HepG2 (cell line): ENCODE data around the gene SFTA2. TPM values are rescaled to one million over a fixed set of nuclear protein-coding genes. Genes with fewer than 3 reads are reported as not detected.
A peak's percentile ranks its signal among the peaks of the same experiment; 100 is the strongest.
"Not testable (repeated sequence)": the region's sequence is repeated elsewhere in the genome, so short reads cannot be mapped to it uniquely, and the experiment has no call there.

Experiments used
- ATAC-seq: fragments of 200-7000 bp; cut with Tn5 transposase; 3 replicates; pipeline ENCODE4 v1.9.1; 2020; ENCODE audit warnings: mild to moderate bottlenecking, moderate library complexity
- BruUV-seq: library from RNA; stranded (reverse); fragments of 400-500 nt; replicated peaks from 2 replicates; lab custom pipeline; 2021; lab: Mats Ljungman, UMichigan
- CTCF ChIA-PET: fragments of 300-600 bp; formaldehyde crosslinking; extraction: SDS; loops from one replicate; lab custom pipeline; 2021; ENCODE audit warnings: low total read pairs, inconsistent platforms, low intra/inter-chr PET ratio; lab: Yijun Ruan, JAX
- POLR2A ChIA-PET: fragments of 350-600 bp; sonication (Branson Sonifier 250); formaldehyde crosslinking; loops from one replicate; lab custom pipeline; 2020; ENCODE audit warnings: antibody characterized with exemption, inconsistent platforms; lab: Yijun Ruan, JAX
- DNase-seq: peaks from one replicate; pipeline ENCODE4 v3.0.0-alpha.2; 2015; ENCODE audit warnings: low spot score
- FAIRE-seq: peaks from 3 replicates; lab custom pipeline; 2011; peaks lifted over from hg19 to GRCh38; lab: Jason Lieb, UNC
- H2AFZ ChIP-seq: one replicate; pipeline ENCODE4 v1.6.1; 2011; ENCODE audit warnings: low read length, inconsistent platforms
- H3K27ac ChIP-seq: fragments of 300-600 bp; 3 replicates; pipeline ENCODE4 v1.8.0; 2011; ENCODE audit warnings: mixed run types, mild to moderate bottlenecking, mixed read lengths, low read length, inconsistent platforms; ENCODE audit not compliant: insufficient read depth; ENCODE audit errors: extremely low read length
- H3K27me3 ChIP-seq, 2 experiments: fragments of 200-600 bp in 1 of 2; 2 replicates in 1 of 2; 3 replicates in 1 of 2; pipeline versions ENCODE4 v1.6.0 to v1.8.0; 2011; ENCODE audit warnings: low read length in 2 of 2, mild to moderate bottlenecking in 2 of 2, moderate library complexity in 2 of 2, inconsistent platforms in 1 of 2; ENCODE audit not compliant: insufficient read depth in 2 of 2, control insufficient read depth in 1 of 2
- H3K36me3 ChIP-seq, 2 experiments: fragments of 200-600 bp in 1 of 2; replicated peaks in 1 of 2; 2 replicates in 1 of 2; 3 replicates in 1 of 2; pipeline versions ENCODE4 v1.5.1 to v1.8.0; 2011; ENCODE audit warnings: low read length in 2 of 2, inconsistent platforms in 1 of 2; ENCODE audit not compliant: insufficient read depth in 2 of 2, control insufficient read depth in 1 of 2
- H3K4me1 ChIP-seq: 2 replicates; pipeline ENCODE4 v1.5.1; 2012; ENCODE audit warnings: low read length, inconsistent platforms; ENCODE audit not compliant: insufficient read depth
- H3K4me2 ChIP-seq: 2 replicates; pipeline ENCODE4 v1.6.0; 2011; ENCODE audit warnings: low read depth, low read length, inconsistent platforms
- H3K4me3 ChIP-seq, 3 experiments: fragments of 200-600 bp in 1 of 3; sonication (generic), shearing (Covaris generic) in 1 of 3; replicated peaks in 1 of 3; 2 replicates each; pipeline ENCODE4 v1.5.1; 2011 to 2016; ENCODE audit warnings: low read length in 3 of 3, inconsistent platforms in 2 of 3, low read depth in 2 of 3, mild to moderate bottlenecking in 2 of 3, control low read depth in 1 of 3, mixed read lengths in 1 of 3; ENCODE audit not compliant: insufficient read depth in 1 of 3
- H3K79me2 ChIP-seq: one replicate; pipeline ENCODE4 v1.6.1; 2011; ENCODE audit warnings: low read length, inconsistent platforms; ENCODE audit not compliant: insufficient read depth
- H3K9ac ChIP-seq: 2 replicates; pipeline ENCODE4 v1.6.0; 2011; ENCODE audit warnings: mild to moderate bottlenecking, low read depth, low read length, inconsistent platforms; ENCODE audit not compliant: insufficient read depth
- H3K9me3 ChIP-seq: 2 replicates; pipeline ENCODE4 v1.5.1; 2012; ENCODE audit warnings: mild to moderate bottlenecking, low read length
- H4K20me1 ChIP-seq: 2 replicates; pipeline ENCODE4 v1.6.0; 2011; ENCODE audit warnings: inconsistent platforms, mild to moderate bottlenecking, low read length, moderate library complexity; ENCODE audit not compliant: insufficient read depth
- CENPBD1 ChIP-seq: sonication (generic); formaldehyde crosslinking; IDR thresholded peaks from 2 replicates; pipeline ENCODE4 v1.8.0; 2022; ENCODE audit warnings: missing genetic modification reagents, low read depth, mild to moderate bottlenecking, borderline replicate concordance
- HIVEP1 ChIP-seq: sonication (generic); formaldehyde crosslinking; IDR thresholded peaks from 2 replicates; pipeline ENCODE4 v1.4.0; 2020; ENCODE audit warnings: mild to moderate bottlenecking, missing genetic modification reagents
- HNRNPK ChIP-seq: fragments of 200-400 bp; formaldehyde crosslinking; IDR thresholded peaks from 2 replicates; pipeline ENCODE4 v1.6.1; 2018; ENCODE audit warnings: low read length, low read depth, moderate library complexity, mild to moderate bottlenecking; ENCODE audit not compliant: poor library complexity, severe bottlenecking
- HNRNPLL ChIP-seq: fragments of 200-400 bp; formaldehyde crosslinking; IDR thresholded peaks from 2 replicates; pipeline ENCODE4 v1.6.1; 2017; ENCODE audit warnings: mild to moderate bottlenecking, low read depth, low read length; ENCODE audit not compliant: poor library complexity, severe bottlenecking
- NKX3-1 ChIP-seq: sonication (generic); formaldehyde crosslinking; IDR thresholded peaks from 2 replicates; pipeline ENCODE4 v1.5.0; 2020; ENCODE audit warnings: missing genetic modification reagents
- SNAI1 ChIP-seq: sonication (generic); formaldehyde crosslinking; IDR thresholded peaks from 2 replicates; pipeline ENCODE4 v1.5.0; 2020; ENCODE audit warnings: mild to moderate bottlenecking, missing genetic modification reagents, borderline replicate concordance
- TEAD3 ChIP-seq: optimal IDR thresholded peaks from 2 replicates; pipeline ENCODE3; 2016; ENCODE audit warnings: borderline replicate concordance
- XBP1 ChIP-seq: sonication (generic); formaldehyde crosslinking; IDR thresholded peaks from 2 replicates; pipeline ENCODE4 v1.5.0; 2020; ENCODE audit warnings: missing genetic modification reagents
- ZEB1 ChIP-seq: IDR thresholded peaks from 2 replicates; pipeline ENCODE4 v1.6.1; 2012; ENCODE audit warnings: mild to moderate bottlenecking, low read depth, inconsistent platforms; ENCODE audit not compliant: insufficient replicate concordance
- ZGPAT ChIP-seq: IDR thresholded peaks from 2 replicates; pipeline ENCODE4 v1.6.1; 2016; ENCODE audit warnings: mild to moderate bottlenecking
- ZNF143 ChIP-seq: sonication (generic); formaldehyde crosslinking; IDR thresholded peaks from 2 replicates; pipeline ENCODE4 v1.4.0; 2020; ENCODE audit warnings: missing genetic modification reagents
- ZNF296 ChIP-seq: sonication (generic); formaldehyde crosslinking; conservative IDR thresholded peaks from 2 replicates; pipeline ENCODE4 v1.5.0; 2020; ENCODE audit warnings: mild to moderate bottlenecking, missing genetic modification reagents
- ZNF841 ChIP-seq: sonication (generic); formaldehyde crosslinking; IDR thresholded peaks from 2 replicates; pipeline ENCODE4 v1.8.1; 2023; ENCODE audit warnings: missing genetic modification reagents, borderline replicate concordance
- WGBS: methylation state at CpG from one replicate; pipeline ENCODE4 v1.1.6; 2017; ENCODE audit warnings: low lambda C conversion rate; 5-methylcytosine and 5-hydroxymethylcytosine counted together
- in situ Hi-C: cut with HindIII; loops from 2 replicates; pipeline ENCODE4 v1.10.0; 2017; ENCODE audit warnings: low pct_unique_long_range_greater_than_20kb; ENCODE audit not compliant: extremely low pct_ligation_motif_present
- intact Hi-C: fragments of 100-400 bp; cut with micrococcal nuclease; formaldehyde crosslinking; loops from one replicate; pipeline ENCODE4 v1.10.0; 2022; ENCODE audit not compliant: unreplicated experiment
- polyA plus RNA-seq, 8 experiments: library from polyadenylated mRNA; depleted of rRNA in 3 of 8; stranded (reverse) in 7 of 8; unstranded in 1 of 8; fragments of >200 nt; fragmentation: Illumina TruSeq in 4 of 8; extraction: Trizol in 4 of 8; gene quantifications; 2 replicates each; pipeline versions ENCODE4 v1.2.1 to v1.2.3, GENCODE V29; 2011 to 2016; ENCODE audit warnings: low read depth in 4 of 8, missing spikeins in 1 of 8, mixed read lengths in 1 of 8; ENCODE audit not compliant: insufficient read depth in 1 of 8
- total RNA-seq, 5 experiments: library from RNA; depleted of rRNA; stranded (reverse); fragments of >200 nt; fragmentation: Illumina TruSeq; extraction: Trizol; gene quantifications; 2 replicates each; pipeline ENCODE4 v1.2.3, GENCODE V29; 2016; ENCODE audit warnings: low read depth in 1 of 5
- TF ChIP-seq, protein P1 (sequence below): sonication (generic); formaldehyde crosslinking; IDR thresholded peaks from 2 replicates; pipeline ENCODE4 v1.5.1; 2020; ENCODE audit warnings: missing genetic modification reagents, mild to moderate bottlenecking, borderline replicate concordance

Gene SFTA2
- total and polyA plus RNA-seq, 2 of the 13 experiments (the other 11 are each of a cell fraction or from before 2014, with no cell fraction given): not detected

DNA sequence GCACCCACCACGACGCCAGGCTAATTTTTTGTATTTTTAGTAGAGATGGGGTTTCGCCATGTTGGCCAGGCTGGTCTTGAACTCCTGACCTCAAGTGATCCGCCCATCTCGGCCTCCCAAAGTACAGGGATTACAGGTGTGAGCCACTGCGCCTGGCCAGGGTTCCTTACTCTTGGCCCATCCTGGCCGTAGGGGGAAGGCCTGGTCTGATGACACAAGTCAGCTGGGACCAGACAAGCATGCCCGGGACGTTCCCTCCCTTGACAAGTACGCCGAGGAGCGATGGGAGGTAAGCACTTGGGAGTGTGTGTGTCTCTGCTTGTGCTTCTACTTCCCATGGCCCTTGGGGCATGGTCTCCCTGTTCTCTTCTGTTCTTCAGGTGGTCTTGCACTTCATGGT, 21.5 kb downstream of the SFTA2 start:
- Histone ChIP-seq H3K36me3 (peaks cover 4 to 26% of the 10 kb centered on the region in 2 experiments; a peak in 4 of 5 replicates), H3K79me2 (peaks cover 25% of the 10 kb centered on the region), H3K4me1 (peaks cover 51% of the 10 kb centered on the region)
- H3K27me3 ChIP-seq, H3K9ac ChIP-seq, FAIRE-seq, H4K20me1 ChIP-seq, in situ Hi-C loops, H3K4me3 ChIP-seq, CTCF ChIA-PET, intact Hi-C loops, ATAC-seq, BruUV-seq, H3K4me2 ChIP-seq, H2AFZ ChIP-seq, POLR2A ChIA-PET, H3K9me3 ChIP-seq, DNase-seq, H3K27ac ChIP-seq: not testable (repeated sequence)
- WGBS: 97% methylated on average over 12 of the region's 12 CpGs

DNA sequence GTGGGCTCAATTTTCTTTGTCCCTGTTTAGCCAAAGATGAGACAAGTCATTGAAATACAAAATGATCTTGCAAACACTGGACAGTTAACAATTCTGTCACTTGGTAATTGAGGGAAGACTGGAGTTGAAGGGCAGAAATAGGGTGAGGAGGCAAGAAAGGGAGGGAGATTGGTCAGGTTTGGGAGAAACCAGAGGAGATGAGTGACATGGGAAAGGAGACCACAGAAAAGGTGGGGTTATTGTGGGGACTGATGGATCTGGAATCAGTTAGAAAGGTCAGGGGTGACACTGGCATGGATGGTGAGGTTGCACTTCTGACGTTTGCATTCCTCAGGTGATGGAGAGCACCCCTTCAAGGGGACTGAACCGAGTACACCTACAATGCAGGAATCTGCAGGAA, 23.3 kb downstream of the SFTA2 start:
- no peaks in the 10 kb centered on the region; a peak in 1 of 5 replicates for H3K27me3 ChIP-seq
- FAIRE-seq: no peak
- TF ChIP-seq CENPBD1 (CRISPR knock-in tag): no peak
- no peak for TF ChIP-seq XBP1 (CRISPR knock-in tag)
- no peak for TF ChIP-seq NKX3-1
- no peak for TF ChIP-seq HNRNPK
- TF ChIP-seq ZNF296: no peak
- TF ChIP-seq SNAI1 (CRISPR knock-in tag): no peak
- no peak for TF ChIP-seq HIVEP1 (CRISPR knock-in tag)
- TF ChIP-seq ZNF143: no peak
- no peak for TF ChIP-seq TEAD3 (CRISPR knock-in tag)
- no peak for TF ChIP-seq ZNF841 (CRISPR knock-in tag)
- TF ChIP-seq, protein P1, sequence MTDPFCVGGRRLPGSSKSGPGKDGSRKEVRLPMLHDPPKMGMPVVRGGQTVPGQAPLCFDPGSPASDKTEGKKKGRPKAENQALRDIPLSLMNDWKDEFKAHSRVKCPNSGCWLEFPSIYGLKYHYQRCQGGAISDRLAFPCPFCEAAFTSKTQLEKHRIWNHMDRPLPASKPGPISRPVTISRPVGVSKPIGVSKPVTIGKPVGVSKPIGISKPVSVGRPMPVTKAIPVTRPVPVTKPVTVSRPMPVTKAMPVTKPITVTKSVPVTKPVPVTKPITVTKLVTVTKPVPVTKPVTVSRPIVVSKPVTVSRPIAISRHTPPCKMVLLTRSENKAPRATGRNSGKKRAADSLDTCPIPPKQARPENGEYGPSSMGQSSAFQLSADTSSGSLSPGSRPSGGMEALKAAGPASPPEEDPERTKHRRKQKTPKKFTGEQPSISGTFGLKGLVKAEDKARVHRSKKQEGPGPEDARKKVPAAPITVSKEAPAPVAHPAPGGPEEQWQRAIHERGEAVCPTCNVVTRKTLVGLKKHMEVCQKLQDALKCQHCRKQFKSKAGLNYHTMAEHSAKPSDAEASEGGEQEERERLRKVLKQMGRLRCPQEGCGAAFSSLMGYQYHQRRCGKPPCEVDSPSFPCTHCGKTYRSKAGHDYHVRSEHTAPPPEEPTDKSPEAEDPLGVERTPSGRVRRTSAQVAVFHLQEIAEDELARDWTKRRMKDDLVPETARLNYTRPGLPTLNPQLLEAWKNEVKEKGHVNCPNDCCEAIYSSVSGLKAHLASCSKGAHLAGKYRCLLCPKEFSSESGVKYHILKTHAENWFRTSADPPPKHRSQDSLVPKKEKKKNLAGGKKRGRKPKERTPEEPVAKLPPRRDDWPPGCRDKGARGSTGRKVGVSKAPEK (CRISPR knock-in tag): no peak
- TF ChIP-seq HNRNPLL: no peak
- no peak for TF ChIP-seq ZGPAT (CRISPR knock-in tag)
- no peak for TF ChIP-seq ZEB1

More for the DNA sequence above, 23.3 kb downstream of the SFTA2 start:
- 31% methylated on average over 2 of the region's 2 CpGs for WGBS
- H3K4me3 ChIP-seq: peak overlapping the region; percentile 76 to 98 (median 82)
- BruUV-seq: no TSS peak
- H3K4me2 ChIP-seq: peak overlapping the region; percentile 93
- peaks cover 42% of the 10 kb centered on the region for H3K4me1 ChIP-seq
- POLR2A ChIA-PET: interaction anchor here (1.1 to 5.4 kb wide), 2 partner anchors 25 to 338 kb away, joined by 3 to 45 read pairs; partner anchors contain the start of genes ABCF1 and DDR1
- peaks cover 4 to 26% of the 10 kb centered on the region in 2 experiments; a peak in 4 of 5 replicates for H3K36me3 ChIP-seq
- intact Hi-C loops (loop anchor here (2.0 kb wide), 1 partner anchor 32 kb away; no protein-coding TSS in a partner anchor), in situ Hi-C loops (no loop called here)
- DNase-seq (no peak), ATAC-seq (no peak)
- peaks cover 17% of the 10 kb centered on the region for H3K79me2 ChIP-seq
- CTCF ChIA-PET: no interaction called here
- no peaks in the 10 kb centered on the region for H4K20me1 ChIP-seq
- no peak overlapping the region for H2AFZ ChIP-seq
- H3K27ac ChIP-seq: peak overlapping the region; percentile 22
- H3K9ac ChIP-seq: peak overlapping the region; percentile 74
- no peaks in the 10 kb centered on the region for H3K9me3 ChIP-seq
